B cell (primary cell): ENCODE measurements around the gene OSTF1. TPM values are rescaled to one million over a fixed set of nuclear protein-coding genes. Genes with fewer than 3 reads are reported as not detected.
A peak's percentile ranks its signal among the peaks of the same experiment; 100 is the strongest.

Experiments used
- ATAC-seq: fragments of 200-7000 bp; cut with Tn5 transposase; one replicate; pipeline ENCODE4 v1.10.0; 2021; ENCODE audit warnings: low read depth, mild to moderate bottlenecking, moderate number of reproducible peaks, moderate library complexity
- CTCF ChIA-PET: fragments of 350-600 bp; sonication (Branson Sonifier 250); formaldehyde crosslinking; loops from one replicate; lab custom pipeline; 2021; ENCODE audit warnings: antibody characterized with exemption, inconsistent platforms; lab: Charles Lee
- POLR2A ChIA-PET: fragments of 350-600 bp; sonication (Branson Sonifier 250); formaldehyde crosslinking; loops from one replicate; lab custom pipeline; 2021; ENCODE audit warnings: antibody characterized with exemption; lab: Charles Lee
- DNase-seq: peaks from one replicate; pipeline ENCODE4 v3.0.0; 2013
- H2AFZ ChIP-seq: 2 replicates; pipeline ENCODE4 v1.6.1; 2012; ENCODE audit warnings: mild to moderate bottlenecking, low read depth, low read length; ENCODE audit not compliant: insufficient read depth, poor library complexity, severe bottlenecking
- H3K27ac ChIP-seq, 2 donors: 1 replicate in 1 of 2; 2 replicates in 1 of 2; pipeline ENCODE4 v1.5.1; 2012 to 2013; ENCODE audit warnings: low read length in 2 of 2, mild to moderate bottlenecking in 2 of 2, moderate library complexity in 1 of 2
- H3K27me3 ChIP-seq, 4 experiments: fragments of 200-600 bp in 1 of 4; sonication (generic) in 1 of 4; replicated peaks in 1 of 4; 1 replicate in 2 of 4; 2 replicates in 2 of 4; pipeline versions ENCODE4 v1.6.1 to v1.7.0; 2013 to 2016; ENCODE audit warnings: low read length in 3 of 4, mild to moderate bottlenecking in 2 of 4, mixed read lengths in 1 of 4, moderate library complexity in 1 of 4; ENCODE audit not compliant: insufficient read depth in 4 of 4, control insufficient read depth in 3 of 4; ENCODE audit errors: control extremely low read depth in 1 of 4
- H3K36me3 ChIP-seq, 2 experiments: replicated peaks in 1 of 2; 1 replicate in 1 of 2; 2 replicates in 1 of 2; pipeline versions ENCODE4 v1.6.1 to v1.7.1; 2013; ENCODE audit warnings: low read length in 1 of 2; ENCODE audit not compliant: insufficient read depth in 2 of 2, control insufficient read depth in 1 of 2; ENCODE audit errors: control extremely low read depth in 1 of 2, extremely low read depth in 1 of 2
- H3K4me1 ChIP-seq, 2 donors: fragments of 200-600 bp in 1 of 2; sonication (generic) in 1 of 2; 1 replicate in 1 of 2; 2 replicates in 1 of 2; pipeline versions ENCODE4 v1.5.1 to v1.6.1; 2013 to 2017; ENCODE audit warnings: low read length in 2 of 2; ENCODE audit not compliant: control insufficient read depth in 2 of 2, insufficient read depth in 2 of 2
- H3K4me2 ChIP-seq: replicated peaks from 2 replicates; pipeline ENCODE3; 2012; ENCODE audit warnings: mild to moderate bottlenecking, low read depth, low read length; ENCODE audit not compliant: poor library complexity, severe bottlenecking
- H3K4me3 ChIP-seq, 5 experiments: fragments of 200-600 bp in 1 of 5; sonication (generic) in 1 of 5; 1 replicate in 3 of 5; 2 replicates in 2 of 5; pipeline versions ENCODE4 v1.5.1 to v1.7.0; 2011 to 2016; ENCODE audit warnings: low read length in 4 of 5, mild to moderate bottlenecking in 4 of 5, low read depth in 2 of 5, control low read depth in 1 of 5, moderate library complexity in 1 of 5; ENCODE audit not compliant: insufficient read depth in 1 of 5; ENCODE audit errors: control extremely low read depth in 1 of 5, extremely low read depth in 1 of 5
- H3K79me2 ChIP-seq: fragments of 200-600 bp; sonication (generic); one replicate; pipeline ENCODE4 v1.6.0; 2016; ENCODE audit warnings: low read length; ENCODE audit not compliant: control insufficient read depth, insufficient read depth
- H3K9ac ChIP-seq: fragments of 200-600 bp; sonication (generic); 2 replicates; pipeline ENCODE4 v1.6.1; 2017; ENCODE audit warnings: mild to moderate bottlenecking, low read length, moderate library complexity
- H3K9me3 ChIP-seq, 3 donors: one replicate each; pipeline versions ENCODE4 v1.6.1 to v1.7.1; 2013; ENCODE audit warnings: low read length in 2 of 3; ENCODE audit not compliant: control insufficient read depth in 2 of 3, insufficient read depth in 1 of 3; ENCODE audit errors: control extremely low read depth in 1 of 3
- H4K20me1 ChIP-seq: 2 replicates; pipeline ENCODE4 v1.6.0; 2012; ENCODE audit warnings: mild to moderate bottlenecking, low read length; ENCODE audit not compliant: insufficient read depth, control insufficient read depth, poor library complexity, severe bottlenecking
- H3K27ac Mint-ChIP-seq: one replicate; pipeline ENCODE4 v1.8.0; 2021; ENCODE audit warnings: mixed read lengths
- H3K27me3 Mint-ChIP-seq: one replicate; pipeline ENCODE4 v1.8.0; 2021; ENCODE audit warnings: mixed read lengths
- H3K4me1 Mint-ChIP-seq: one replicate; pipeline ENCODE4 v1.8.0; 2021; ENCODE audit warnings: mixed read lengths
- H3K4me3 Mint-ChIP-seq: one replicate; pipeline ENCODE4 v1.8.0; 2021; ENCODE audit warnings: mixed read lengths
- H3K9me3 Mint-ChIP-seq: one replicate; pipeline ENCODE4 v1.8.0; 2022; ENCODE audit warnings: mixed read lengths; ENCODE audit not compliant: insufficient read depth
- CTCF ChIP-seq: fragments of 200-600 bp; IDR thresholded peaks from one replicate; pipeline ENCODE4 v1.8.0; 2022; ENCODE audit warnings: antibody characterized with exemption, mild to moderate bottlenecking
- EZH2 ChIP-seq: IDR thresholded peaks from 2 replicates; pipeline ENCODE4 v1.6.1; 2012; ENCODE audit warnings: borderline replicate concordance, low read depth, mild to moderate bottlenecking, moderate library complexity, low read length; ENCODE audit not compliant: insufficient read depth, poor library complexity, severe bottlenecking
- WGBS: methylation state at CpG from one replicate; pipeline ENCODE4 v1.1.5; 2013; ENCODE audit warnings: missing lambda C conversion rate; ENCODE audit not compliant: insufficient coverage; 5-methylcytosine and 5-hydroxymethylcytosine counted together
- intact Hi-C: fragments of 100-400 bp; cut with micrococcal nuclease; formaldehyde crosslinking; loops from one replicate; pipeline ENCODE4 v1.10.0; 2022
- polyA plus RNA-seq: library from polyadenylated mRNA; depleted of rRNA; stranded (reverse); fragments of >200 nt; gene quantifications from 2 replicates; pipeline ENCODE4 v1.2.3, GENCODE V29; 2012
- total RNA-seq, 2 donors: library from RNA; stranded (reverse); fragments of 120-200 nt in 1 of 2; gene quantifications; 1 replicate in 1 of 2; 2 replicates in 1 of 2; pipeline versions ENCODE4 v1.2.3 to v1.2.4, GENCODE V29; 2013 to 2022

OSTF1 gene
- total and polyA plus RNA-seq, 2 donors (not counting 1 experiment from before 2014, with no cell fraction given): 33.8 to 62.0 TPM

- Histone ChIP-seq H3K79me2 (no peaks in the 10 kb centered on the region), H3K36me3 (peaks cover 6 to 63% of the 10 kb centered on the region in 2 experiments), H3K4me2 (no peak overlapping the region), H3K27ac (no peak overlapping the region), H3K4me1 (peaks cover 11 to 13% of the 10 kb centered on the region in 2 donors), H3K9ac (no peak overlapping the region), H3K9me3 (peaks cover 0 to 5% (median 4%) of the 10 kb centered on the region in 3 donors), H2AFZ (no peak overlapping the region), H3K4me3 (no peak overlapping the region), H3K27me3 (no peaks in the 10 kb centered on the region), H4K20me1 (peaks cover 5% of the 10 kb centered on the region)
- Mint-ChIP-seq H3K4me3 (no peak overlapping the region), H3K4me1 (peaks cover 38% of the 10 kb centered on the region), H3K27me3 (no peaks in the 10 kb centered on the region), H3K27ac (no peak overlapping the region), H3K9me3 (peaks cover 4% of the 10 kb centered on the region)
- CTCF ChIA-PET: no interaction called here
- DNase-seq (no peak), ATAC-seq (no peak)
- POLR2A ChIA-PET: no interaction called here
- intact Hi-C loops: no loop called here
- TF ChIP-seq CTCF (no peak), EZH2 (no peak)
- WGBS: no CpG with 5 or more reads among the region's 3 CpGs
Measured at GRCh38 chr9:75146229-75146628, 57.9 kb downstream of the OSTF1 start.

- no peak overlapping the region for H2AFZ ChIP-seq
- H3K4me3 Mint-ChIP-seq: no peak overlapping the region
- intact Hi-C loops: no loop called here
- peaks cover 33% of the 10 kb centered on the region for H3K4me1 Mint-ChIP-seq
- peak overlapping the region; percentile 16 for H3K4me2 ChIP-seq
- peak overlapping the region in 1 of 2 donors; percentile 55 for H3K27ac ChIP-seq
- DNase-seq: no peak
- no peaks in the 10 kb centered on the region for H3K27me3 Mint-ChIP-seq
- H4K20me1 ChIP-seq: peaks cover under 1% of the 10 kb centered on the region
- H3K9me3 ChIP-seq: peaks cover 0 to 5% (median 4%) of the 10 kb centered on the region in 3 donors
- H3K36me3 ChIP-seq: peaks cover 12 to 56% of the 10 kb centered on the region in 2 experiments
- ChIA-PET POLR2A (no interaction called here), CTCF (no interaction called here)
- H3K9me3 Mint-ChIP-seq: peaks cover 4% of the 10 kb centered on the region
- H3K27ac Mint-ChIP-seq: peak overlapping the region; percentile 57
- peaks cover 4 to 8% of the 10 kb centered on the region in 2 donors for H3K4me1 ChIP-seq
- H3K27me3 ChIP-seq: no peaks in the 10 kb centered on the region
- 0% methylated on average over 2 of the region's 4 CpGs for WGBS
- no peak overlapping the region for H3K9ac ChIP-seq
- ATAC-seq: no peak
- no peaks in the 10 kb centered on the region for H3K79me2 ChIP-seq
- H3K4me3 ChIP-seq: no peak overlapping the region
- TF ChIP-seq EZH2 (no peak), CTCF (no peak)
Measured at GRCh38 chr9:75147638-75148037, 59.3 kb downstream of the OSTF1 start.
